ENCODE data around the gene GNA12. TPM values are rescaled to one million over a fixed set of nuclear protein-coding genes. Genes with fewer than 3 reads are reported as not detected.
A peak's percentile ranks its signal among the peaks of the same experiment; 100 is the strongest.

Gene GNA12
- total RNA-seq, 1 donor from 2014 or later, result 54.6 TPM

DNA sequence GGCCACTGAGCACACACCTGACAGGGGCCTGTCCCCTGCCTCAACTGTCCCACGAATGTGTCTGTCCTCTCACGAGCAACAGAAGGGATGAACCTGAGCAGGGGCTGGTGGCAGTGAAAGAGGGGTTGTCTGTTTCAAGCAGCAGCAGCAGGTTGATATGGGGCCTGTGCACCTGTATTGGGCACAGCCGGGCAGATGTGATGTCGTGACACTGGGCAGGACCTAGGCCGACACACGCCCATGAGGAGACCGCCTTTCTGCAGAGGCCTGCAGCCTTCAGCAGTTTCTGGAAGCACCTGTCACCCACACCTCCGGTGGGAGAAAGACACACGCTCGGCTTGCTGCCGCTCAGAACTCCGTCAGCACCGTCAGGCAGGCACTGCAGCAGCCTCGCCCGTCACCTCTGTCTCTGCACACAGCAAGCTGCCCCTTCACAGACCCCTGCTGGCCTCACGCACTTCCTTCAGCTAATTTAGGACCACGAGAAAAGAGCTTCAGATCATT lies 107.6 kb downstream of the GNA12 start:
- no peaks in the 10 kb centered on the region for H3K9me3 Mint-ChIP-seq
- POLR2A ChIA-PET, result interaction anchor here (1.4 kb wide), 1 partner anchor 22 kb away, joined by 4 read pairs; no protein-coding TSS in a partner anchor
- H3K27me3 Mint-ChIP-seq, result no peaks in the 10 kb centered on the region
- H3K27ac Mint-ChIP-seq, result peak overlapping the region; percentile 3
- H3K4me1 Mint-ChIP-seq, result peaks cover 64% of the 10 kb centered on the region
- CTCF ChIA-PET, result interaction anchor here (0.6 to 1.4 kb wide), 3 partner anchors 21 to 285 kb away, joined by 3 to 5 read pairs (median 4); no protein-coding TSS in a partner anchor
- intact Hi-C loops (cut with micrococcal nuclease), result loop anchor here (5.0 kb wide), 2 partner anchors 49 to 106 kb away; partner anchors contain the start of genes AMZ1 and GNA12
- TF ChIP-seq, protein P1, sequence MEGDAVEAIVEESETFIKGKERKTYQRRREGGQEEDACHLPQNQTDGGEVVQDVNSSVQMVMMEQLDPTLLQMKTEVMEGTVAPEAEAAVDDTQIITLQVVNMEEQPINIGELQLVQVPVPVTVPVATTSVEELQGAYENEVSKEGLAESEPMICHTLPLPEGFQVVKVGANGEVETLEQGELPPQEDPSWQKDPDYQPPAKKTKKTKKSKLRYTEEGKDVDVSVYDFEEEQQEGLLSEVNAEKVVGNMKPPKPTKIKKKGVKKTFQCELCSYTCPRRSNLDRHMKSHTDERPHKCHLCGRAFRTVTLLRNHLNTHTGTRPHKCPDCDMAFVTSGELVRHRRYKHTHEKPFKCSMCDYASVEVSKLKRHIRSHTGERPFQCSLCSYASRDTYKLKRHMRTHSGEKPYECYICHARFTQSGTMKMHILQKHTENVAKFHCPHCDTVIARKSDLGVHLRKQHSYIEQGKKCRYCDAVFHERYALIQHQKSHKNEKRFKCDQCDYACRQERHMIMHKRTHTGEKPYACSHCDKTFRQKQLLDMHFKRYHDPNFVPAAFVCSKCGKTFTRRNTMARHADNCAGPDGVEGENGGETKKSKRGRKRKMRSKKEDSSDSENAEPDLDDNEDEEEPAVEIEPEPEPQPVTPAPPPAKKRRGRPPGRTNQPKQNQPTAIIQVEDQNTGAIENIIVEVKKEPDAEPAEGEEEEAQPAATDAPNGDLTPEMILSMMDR (IDR thresholded peaks at IDR 0.05), result no peak
- peak; percentile 65 for ATAC-seq (ENCODE audit: low read depth)
- H3K36me3 Mint-ChIP-seq (ENCODE audit: low read depth), result peaks cover 27% of the 10 kb centered on the region
- peak; percentile 20 for DNase-seq
- peak overlapping the region; percentile 46 for H3K4me3 Mint-ChIP-seq

- DNase-seq, result peak; percentile 13
- Mint-ChIP-seq H3K27ac (no peak overlapping the region), H3K36me3 (ENCODE audit: low read depth) (peaks cover 34% of the 10 kb centered on the region), H3K27me3 (no peaks in the 10 kb centered on the region), H3K4me1 (peaks cover 57% of the 10 kb centered on the region), H3K9me3 (no peaks in the 10 kb centered on the region), H3K4me3 (no peak overlapping the region)
- intact Hi-C loops (cut with micrococcal nuclease), result loop anchor here (2.0 to 5.0 kb wide), 4 partner anchors 15 to 107 kb away; partner anchors contain the start of genes AMZ1 and GNA12
- ChIA-PET POLR2A (interaction anchor here (0.9 to 2.1 kb wide), 3 partner anchors 15 to 36 kb away, joined by 3 to 5 read pairs (median 4); no protein-coding TSS in a partner anchor), CTCF (interaction anchor here (0.9 to 2.2 kb wide), 3 partner anchors 15 to 46 kb away, joined by 3 to 8 read pairs (median 4); no protein-coding TSS in a partner anchor)
- TF ChIP-seq, protein P1 (IDR thresholded peaks at IDR 0.05), result no peak
- no peak for ATAC-seq (ENCODE audit: low read depth)
These were observed 108.4 kb downstream of the GNA12 start for GRCh38 chr7:2735744-2736143.

GRCh38 chr7:2734751-2735571 lies 109.1 kb downstream of the GNA12 start:
- Mint-ChIP-seq H3K9me3 (no peaks in the 10 kb centered on the region), H3K4me1 (peaks cover 49% of the 10 kb centered on the region), H3K36me3 (ENCODE audit: low read depth) (peaks cover 38% of the 10 kb centered on the region), H3K27ac (peak overlapping the region; percentile 54), H3K27me3 (no peaks in the 10 kb centered on the region), H3K4me3 (peak overlapping the region; percentile 33)
- TF ChIP-seq, protein P1 (IDR thresholded peaks at IDR 0.05), result no peak
- DNase-seq, result peak; percentile 28
- peak; percentile 54 for ATAC-seq (ENCODE audit: low read depth)
- ChIA-PET POLR2A (interaction anchor here (0.6 to 2.1 kb wide), 6 partner anchors 16 to 80 kb away, joined by 3 to 5 read pairs (median 4); no protein-coding TSS in a partner anchor), CTCF (interaction anchor here (0.9 to 2.2 kb wide), 3 partner anchors 14 to 45 kb away, joined by 3 to 8 read pairs (median 4); no protein-coding TSS in a partner anchor)
- intact Hi-C loops (cut with micrococcal nuclease), result loop anchor here (2.0 to 5.0 kb wide), 4 partner anchors 14 to 107 kb away; partner anchors contain the start of genes AMZ1 and GNA12

- intact Hi-C loops (cut with micrococcal nuclease), result loop anchor here (2.0 kb wide), 2 partner anchors 13 to 25 kb away; no protein-coding TSS in a partner anchor
- peak overlapping the region; percentile 33 for H3K4me3 Mint-ChIP-seq
- peaks cover 43% of the 10 kb centered on the region for H3K36me3 Mint-ChIP-seq (ENCODE audit: low read depth)
- TF ChIP-seq, protein P1 (IDR thresholded peaks at IDR 0.05), result no peak
- H3K27me3 Mint-ChIP-seq, result no peaks in the 10 kb centered on the region
- H3K27ac Mint-ChIP-seq, result peak overlapping the region; percentile 27
- ATAC-seq (ENCODE audit: low read depth), result no peak
- CTCF ChIA-PET, result interaction anchor here (2.2 kb wide), 1 partner anchor 24 kb away, joined by 8 read pairs; no protein-coding TSS in a partner anchor
- DNase-seq, result no peak
- POLR2A ChIA-PET, result interaction anchor here (0.6 to 2.1 kb wide), 4 partner anchors 15 to 81 kb away, joined by 3 to 5 read pairs (median 4); no protein-coding TSS in a partner anchor
- H3K4me1 Mint-ChIP-seq, result peaks cover 49% of the 10 kb centered on the region
- no peaks in the 10 kb centered on the region for H3K9me3 Mint-ChIP-seq
These were observed 109.9 kb downstream of the GNA12 start for GRCh38 chr7:2734084-2734686.

Data from activated B cell treated with CpG ODN at 0.5 μM for 24 hours (primary cell).